ENCODE data around the gene PEX12. TPM values are rescaled to one million over a fixed set of nuclear protein-coding genes. Genes with fewer than 3 reads are reported as not detected.

Gene PEX12
- total RNA-seq, 2 donors from 2014 or later: 4.0 to 4.8 TPM

- H3K9me3 ChIP-seq (ENCODE audit: control insufficient read depth, low read length): no peaks in the 10 kb centered on the region
- H3K4me1 Mint-ChIP-seq: no peaks in the 10 kb centered on the region
- no peak for DNase-seq
- no peak overlapping the region for H3K4me3 ChIP-seq (ENCODE audit: low read length)
- H3K9me3 Mint-ChIP-seq: no peaks in the 10 kb centered on the region
- no peak overlapping the region for H3K27ac Mint-ChIP-seq
- no peak for TF ChIP-seq CTCF (conservative IDR thresholded peaks at IDR 0.05)
- H3K27me3 ChIP-seq (ENCODE audit: control insufficient read depth, insufficient read depth, low read length, poor library complexity, severe bottlenecking): no peaks in the 10 kb centered on the region
- no peaks in the 10 kb centered on the region for H3K4me1 ChIP-seq (ENCODE audit: control insufficient read depth, insufficient read depth, low read length)
- no peak overlapping the region for H3K4me3 Mint-ChIP-seq
- no peak overlapping the region for H3K9ac ChIP-seq (ENCODE audit: extremely low read depth, low read length, poor library complexity, severe bottlenecking)
- H3K27me3 Mint-ChIP-seq (ENCODE audit: insufficient read depth): no peaks in the 10 kb centered on the region
- H3K36me3 ChIP-seq (ENCODE audit: control insufficient read depth, insufficient read depth, low read length): peaks cover 59% of the 10 kb centered on the region
- peaks cover 30% of the 10 kb centered on the region for H3K36me3 Mint-ChIP-seq (ENCODE audit: low read depth)
- H3K27ac ChIP-seq (ENCODE audit: low read depth, low read length): no peak overlapping the region
Observed at GRCh38 chr17:35618628-35619027, 40.3 kb upstream of the PEX12 start.

- no peak for DNase-seq
- Histone ChIP-seq H3K4me1 (ENCODE audit: control insufficient read depth, insufficient read depth, low read length) (no peaks in the 10 kb centered on the region), H3K27me3 (ENCODE audit: control insufficient read depth, insufficient read depth, low read length, poor library complexity, severe bottlenecking) (no peaks in the 10 kb centered on the region), H3K9ac (ENCODE audit: extremely low read depth, low read length, poor library complexity, severe bottlenecking) (no peak overlapping the region), H3K36me3 (ENCODE audit: control insufficient read depth, insufficient read depth, low read length) (peaks cover 68% of the 10 kb centered on the region), H3K9me3 (ENCODE audit: control insufficient read depth, low read length) (no peaks in the 10 kb centered on the region), H3K27ac (ENCODE audit: low read depth, low read length) (no peak overlapping the region), H3K4me3 (ENCODE audit: low read length) (no peak overlapping the region)
- Mint-ChIP-seq H3K9me3 (no peaks in the 10 kb centered on the region), H3K4me3 (no peak overlapping the region), H3K27me3 (ENCODE audit: insufficient read depth) (no peaks in the 10 kb centered on the region), H3K4me1 (no peaks in the 10 kb centered on the region), H3K27ac (peak overlapping the region; percentile 29), H3K36me3 (ENCODE audit: low read depth) (peaks cover 25% of the 10 kb centered on the region)
- WGBS, 2 experiments (ENCODE audit: insufficient coverage in 1 of 2, insufficient read length in 1 of 2): 95 to 100% methylated on average over 1 of the region's 2 CpGs
- TF ChIP-seq CTCF (conservative IDR thresholded peaks at IDR 0.05): no peak
Observed at GRCh38 chr17:35617505-35617904, 39.1 kb upstream of the PEX12 start.

- H3K9me3 ChIP-seq (ENCODE audit: control insufficient read depth, low read length): no peaks in the 10 kb centered on the region
- WGBS, 2 experiments (ENCODE audit: insufficient coverage in 1 of 2, insufficient read length in 1 of 2): 92 to 100% methylated on average over 4 to 7 of the region's 7 CpGs
- no peak overlapping the region for H3K9ac ChIP-seq (ENCODE audit: extremely low read depth, low read length, poor library complexity, severe bottlenecking)
- H3K27ac ChIP-seq (ENCODE audit: low read depth, low read length): no peak overlapping the region
- no peak overlapping the region for H3K4me3 ChIP-seq (ENCODE audit: low read length)
- no peaks in the 10 kb centered on the region for H3K27me3 Mint-ChIP-seq (ENCODE audit: insufficient read depth)
- H3K36me3 ChIP-seq (ENCODE audit: control insufficient read depth, insufficient read depth, low read length): peaks cover 67% of the 10 kb centered on the region
- no peaks in the 10 kb centered on the region for H3K4me1 Mint-ChIP-seq
- H3K9me3 Mint-ChIP-seq: no peaks in the 10 kb centered on the region
- H3K27ac Mint-ChIP-seq: no peak overlapping the region
- no peak for TF ChIP-seq CTCF (conservative IDR thresholded peaks at IDR 0.05)
- no peak overlapping the region for H3K4me3 Mint-ChIP-seq
- no peaks in the 10 kb centered on the region for H3K4me1 ChIP-seq (ENCODE audit: control insufficient read depth, insufficient read depth, low read length)
- H3K36me3 Mint-ChIP-seq (ENCODE audit: low read depth): peaks cover 25% of the 10 kb centered on the region
- no peaks in the 10 kb centered on the region for H3K27me3 ChIP-seq (ENCODE audit: control insufficient read depth, insufficient read depth, low read length, poor library complexity, severe bottlenecking)
- no peak for DNase-seq
Observed at GRCh38 chr17:35616536-35616935, 38.2 kb upstream of the PEX12 start.
